ENCODE measurements around the gene HOATZ.

Gene HOATZ

GRCh38 chr11:111523343-111523742 lies 8.8 kb downstream of the HOATZ start:
- no peak for DNase-seq

- no peak for DNase-seq
Observed at GRCh38 chr11:111524056-111524455, 9.5 kb downstream of the HOATZ start.

- DNase-seq: no peak
Observed at GRCh38 chr11:111525456-111525855, 10.9 kb downstream of the HOATZ start.

GRCh38 chr11:111526501-111526900 lies 11.9 kb downstream of the HOATZ start:
- no peak for DNase-seq

GRCh38 chr11:111527279-111527678 lies 12.7 kb downstream of the HOATZ start:
- DNase-seq: no peak

GRCh38 chr11:111528557-111528956 lies 14.0 kb downstream of the HOATZ start:
- peak; percentile 23 for DNase-seq

GRCh38 chr11:111530091-111530490 lies 15.5 kb downstream of the HOATZ start:
- no peak for DNase-seq

GRCh38 chr11:111531136-111531535 lies 16.6 kb downstream of the HOATZ start:
- DNase-seq: no peak

- peak; percentile 36 for DNase-seq
Observed at GRCh38 chr11:111531687-111532364, 17.2 kb downstream of the HOATZ start.

- no peak for DNase-seq
Observed at GRCh38 chr11:111532365-111532709, 17.8 kb downstream of the HOATZ start.

GRCh38 chr11:111535281-111535680 lies 20.7 kb downstream of the HOATZ start:
- no peak for DNase-seq

- DNase-seq: no peak
Observed at GRCh38 chr11:111537336-111537860, 22.8 kb downstream of the HOATZ start.

GRCh38 chr11:111538407-111539114 lies 24.0 kb downstream of the HOATZ start:
- DNase-seq: no peak

GRCh38 chr11:111539426-111540113 lies 25.0 kb downstream of the HOATZ start:
- peak; percentile 41 for DNase-seq

- DNase-seq: peak; percentile 54
Observed at GRCh38 chr11:111540114-111540936, 25.7 kb downstream of the HOATZ start, which contains the start of gene LAYN. Gene LAYN, plus strand, starts transcription at chr11:111540720. Its CDS starts 124 bp downstream, at chr11:111540844.

- DNase-seq: no peak
Observed at GRCh38 chr11:111540937-111541253, 26.3 kb downstream of the HOATZ start.

GRCh38 chr11:111541254-111542061 lies 26.9 kb downstream of the HOATZ start:
- DNase-seq: no peak

- no peak for DNase-seq
Observed at GRCh38 chr11:111542606-111543275, 28.2 kb downstream of the HOATZ start.

GRCh38 chr11:111548525-111548924 lies 33.9 kb downstream of the HOATZ start:
- DNase-seq: no peak

GRCh38 chr11:111549196-111549868 lies 34.8 kb downstream of the HOATZ start:
- DNase-seq: no peak

- DNase-seq: no peak
Observed at GRCh38 chr11:111549869-111550203, 35.3 kb downstream of the HOATZ start.
